Stimulated activated CD8-positive, alpha-beta memory T cell treated with anti-CD3 and anti-CD28 coated beads, Interleukin-15, amount 100 ng/mL, for 48 hours (primary cell): ENCODE data around the gene TTYH2.
"Not testable (repeated sequence)": the region's sequence is repeated elsewhere in the genome, so short reads cannot be mapped to it uniquely, and the experiment has no call there.

ENCODE experiments used
- DNase-seq, 2 donors: peaks; one replicate each; pipeline ENCODE4 v3.0.0-alpha.2; 2020; ENCODE audit warnings: low read depth in 2 of 2

TTYH2 gene

GRCh38 chr17:74212913-74213791 lies at the start of gene TTYH2:
TSS of gene TTYH2 (plus strand) at chr17:74213571. CDS start at chr17:74213588, 17 bp downstream.
- DNase-seq: peak; percentile 67 to 71

GRCh38 chr17:74163836-74164235 lies 49.5 kb upstream of the TTYH2 start:
- no peak for DNase-seq

GRCh38 chr17:74164446-74165045 lies 48.8 kb upstream of the TTYH2 start:
- DNase-seq: no peak

GRCh38 chr17:74165797-74166365 lies 47.5 kb upstream of the TTYH2 start:
- DNase-seq: no peak

- DNase-seq: no peak
Observed at GRCh38 chr17:74170924-74171323, 42.4 kb upstream of the TTYH2 start.

- DNase-seq: no peak
Observed at GRCh38 chr17:74172700-74173099, 40.7 kb upstream of the TTYH2 start.

GRCh38 chr17:74176546-74177001 lies 36.8 kb upstream of the TTYH2 start:
- no peak for DNase-seq

- no peak for DNase-seq
Observed at GRCh38 chr17:74177018-74177450, 36.3 kb upstream of the TTYH2 start.

GRCh38 chr17:74179576-74179975 lies 33.8 kb upstream of the TTYH2 start:
- DNase-seq: no peak

GRCh38 chr17:74180336-74180735 lies 33.0 kb upstream of the TTYH2 start:
- no peak for DNase-seq

GRCh38 chr17:74181341-74181740 lies 32.0 kb upstream of the TTYH2 start:
- no peak for DNase-seq

GRCh38 chr17:74182041-74182723 lies 31.2 kb upstream of the TTYH2 start:
- no peak for DNase-seq

GRCh38 chr17:74183411-74183810 lies 30.0 kb upstream of the TTYH2 start:
- no peak for DNase-seq

GRCh38 chr17:74185571-74186185 lies 27.7 kb upstream of the TTYH2 start:
- DNase-seq: no peak

GRCh38 chr17:74186498-74186897 lies 26.9 kb upstream of the TTYH2 start:
- no peak for DNase-seq

- DNase-seq: no peak
Observed at GRCh38 chr17:74187761-74188160, 25.6 kb upstream of the TTYH2 start.

GRCh38 chr17:74188687-74189086 lies 24.7 kb upstream of the TTYH2 start:
- DNase-seq: not testable (repeated sequence)

- DNase-seq: no peak
Observed at GRCh38 chr17:74190154-74190553, 23.2 kb upstream of the TTYH2 start.

- no peak for DNase-seq
Observed at GRCh38 chr17:74190807-74191406, 22.5 kb upstream of the TTYH2 start.

- no peak for DNase-seq
Observed at GRCh38 chr17:74192950-74193781, 20.2 kb upstream of the TTYH2 start.
